Esophagus muscularis mucosa (tissue), 3 donors: ENCODE measurements around the gene ADPRHL1.

Experiments
- POLR2A ChIP-seq: fragments of 450-650 bp; IDR thresholded peaks from one replicate; pipeline ENCODE4 v1.6.1; 2017; ENCODE audit warnings: antibody characterized with exemption, moderate library complexity, mild to moderate bottlenecking, low read depth
- TF ChIP-seq, protein P1 (sequence below), 3 experiments: fragments of 200-600 bp in 2 of 3; fragments of 450-650 bp in 1 of 3; sonication (generic) in 2 of 3; IDR thresholded peaks; one replicate each; pipeline ENCODE4 v1.5.1; 2017 to 2019; ENCODE audit warnings: antibody characterized with exemption in 3 of 3, mild to moderate bottlenecking in 2 of 3, moderate library complexity in 1 of 3

DNA sequence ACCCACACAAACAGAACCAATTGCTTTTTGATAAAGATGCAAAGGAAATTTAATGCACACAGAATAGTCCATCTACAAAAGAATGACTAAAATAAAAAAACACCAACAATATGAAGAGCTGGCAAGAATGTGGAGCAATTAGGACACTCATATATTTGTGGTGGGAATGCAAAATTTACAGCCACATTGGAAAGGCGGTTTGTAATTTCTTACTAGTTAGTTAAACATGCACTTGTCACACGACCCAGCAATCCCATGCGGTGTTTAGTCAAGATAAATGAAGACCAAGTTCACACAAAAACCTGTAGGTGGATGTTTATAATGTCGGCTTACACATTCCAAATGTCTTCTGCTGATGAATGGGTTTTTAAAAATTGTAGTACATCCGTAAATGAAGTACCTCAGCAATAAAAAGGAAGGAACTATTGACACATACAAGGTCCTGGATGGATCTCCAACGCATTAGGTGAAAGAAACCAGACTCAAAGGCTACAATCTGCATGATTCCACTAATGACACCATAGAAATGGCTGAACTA, 94.6 kb downstream of the ADPRHL1 start:
- TF ChIP-seq, protein P1, sequence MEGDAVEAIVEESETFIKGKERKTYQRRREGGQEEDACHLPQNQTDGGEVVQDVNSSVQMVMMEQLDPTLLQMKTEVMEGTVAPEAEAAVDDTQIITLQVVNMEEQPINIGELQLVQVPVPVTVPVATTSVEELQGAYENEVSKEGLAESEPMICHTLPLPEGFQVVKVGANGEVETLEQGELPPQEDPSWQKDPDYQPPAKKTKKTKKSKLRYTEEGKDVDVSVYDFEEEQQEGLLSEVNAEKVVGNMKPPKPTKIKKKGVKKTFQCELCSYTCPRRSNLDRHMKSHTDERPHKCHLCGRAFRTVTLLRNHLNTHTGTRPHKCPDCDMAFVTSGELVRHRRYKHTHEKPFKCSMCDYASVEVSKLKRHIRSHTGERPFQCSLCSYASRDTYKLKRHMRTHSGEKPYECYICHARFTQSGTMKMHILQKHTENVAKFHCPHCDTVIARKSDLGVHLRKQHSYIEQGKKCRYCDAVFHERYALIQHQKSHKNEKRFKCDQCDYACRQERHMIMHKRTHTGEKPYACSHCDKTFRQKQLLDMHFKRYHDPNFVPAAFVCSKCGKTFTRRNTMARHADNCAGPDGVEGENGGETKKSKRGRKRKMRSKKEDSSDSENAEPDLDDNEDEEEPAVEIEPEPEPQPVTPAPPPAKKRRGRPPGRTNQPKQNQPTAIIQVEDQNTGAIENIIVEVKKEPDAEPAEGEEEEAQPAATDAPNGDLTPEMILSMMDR (IDR thresholded peaks at IDR 0.05): no peak
- TF ChIP-seq POLR2A: no peak
